ENCODE data around the gene RPTOR. TPM values are rescaled to one million over a fixed set of nuclear protein-coding genes. Genes with fewer than 3 reads are reported as not detected.

Gene RPTOR
- total RNA-seq, 1 experiment from 2014 or later = 30.6 TPM

DNA sequence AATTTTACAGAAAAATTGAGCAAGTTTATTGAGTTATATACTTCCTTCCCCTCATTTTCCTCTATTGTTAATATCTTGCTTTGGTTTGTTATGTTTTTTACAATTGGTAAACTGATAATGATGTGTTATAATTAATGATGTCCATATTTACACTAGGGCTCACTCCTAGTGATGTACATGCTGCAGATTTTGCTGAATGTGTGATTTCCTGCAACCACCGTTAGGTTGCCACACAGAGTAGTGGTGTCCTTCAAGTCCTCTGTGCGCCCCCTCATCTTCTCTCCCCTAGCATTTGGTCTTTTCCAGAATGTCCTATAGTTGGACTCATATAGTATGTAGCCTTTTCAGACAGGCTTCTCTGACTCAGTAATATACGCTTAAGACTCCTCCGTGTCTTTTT is 167.5 kb downstream of the RPTOR start:
- Histone ChIP-seq H3K4me2 (ENCODE audit: low read depth, low read length, poor library complexity, severe bottlenecking) (no peak overlapping the region), H3K79me2 (ENCODE audit: low read length) (peaks cover 93% of the 10 kb centered on the region), H3K27me3 (ENCODE audit: low read length) (no peaks in the 10 kb centered on the region), H3K9ac (ENCODE audit: low read length) (no peak overlapping the region), H3K9me2 (replicated peaks; ENCODE audit: insufficient read depth, low read length) (no peaks in the 10 kb centered on the region), H3K4me3 (ENCODE audit: low read length) (no peak overlapping the region), H3K27ac (ENCODE audit: low read length) (no peak overlapping the region), H3K4me1 (ENCODE audit: low read length) (no peaks in the 10 kb centered on the region), H3K9me3 (ENCODE audit: low read length) (no peaks in the 10 kb centered on the region), H3K36me3 (ENCODE audit: insufficient read depth, low read length) (no peaks in the 10 kb centered on the region), H2AFZ (ENCODE audit: low read length) (no peak overlapping the region), H4K20me1 (ENCODE audit: insufficient read depth, low read depth, low read length) (no peaks in the 10 kb centered on the region)
- DNase-seq = no peak

DNA sequence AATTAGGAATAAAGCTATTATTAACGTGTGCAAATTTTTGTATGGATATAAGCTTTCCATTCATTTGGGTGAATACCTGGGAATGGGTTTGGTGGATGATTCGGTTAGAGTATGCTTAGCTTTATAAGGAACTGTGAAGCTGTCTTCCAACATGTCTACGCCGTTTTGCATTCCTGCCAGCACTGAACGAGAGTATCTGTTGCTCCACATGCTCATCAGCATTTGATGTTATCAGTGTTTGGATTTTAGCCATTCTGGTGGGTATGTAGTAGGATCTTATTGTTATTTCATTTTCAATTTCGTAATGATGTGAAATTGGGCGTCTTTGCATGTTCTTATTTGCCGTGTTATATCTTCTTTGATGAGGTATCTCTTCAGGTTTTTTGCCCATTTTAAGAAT is 168.0 kb downstream of the RPTOR start:
- Histone ChIP-seq H3K4me3 (ENCODE audit: low read length) (no peak overlapping the region), H3K27ac (ENCODE audit: low read length) (no peak overlapping the region)

DNA sequence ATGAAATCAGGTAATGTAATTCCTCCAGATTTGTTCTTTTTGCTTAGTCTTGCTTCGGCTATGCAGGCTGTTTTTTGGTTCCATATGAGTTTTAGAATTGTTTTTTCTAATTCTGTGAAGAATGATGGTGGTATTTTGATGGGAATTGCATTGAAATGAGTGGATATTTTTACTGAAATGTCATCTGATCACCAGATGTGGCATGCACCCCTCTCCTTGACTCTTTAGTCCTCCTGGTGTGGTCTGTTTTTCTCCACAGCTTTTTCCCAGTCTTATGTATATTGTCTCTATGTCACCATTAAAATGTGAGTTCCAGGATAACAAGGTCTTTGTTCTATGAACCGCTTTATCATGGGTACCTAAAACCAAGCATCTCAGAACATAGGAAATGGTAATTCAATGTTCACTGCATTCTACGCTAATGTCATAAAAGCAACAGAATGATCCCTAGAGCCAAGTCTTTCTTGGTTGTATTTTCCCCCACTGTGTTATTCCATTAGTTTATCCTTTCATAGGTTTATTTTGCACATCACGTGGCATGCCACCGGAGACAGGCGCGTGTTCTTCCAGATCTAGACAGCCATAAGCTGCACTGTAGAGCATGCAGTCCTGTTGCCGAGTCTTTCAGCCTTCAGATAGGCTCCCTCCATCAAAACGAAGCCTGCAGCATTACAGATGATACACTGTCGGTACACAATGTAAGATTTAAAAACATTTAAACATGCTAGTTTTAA is 172.5 kb downstream of the RPTOR start:
- Histone ChIP-seq H3K27ac (ENCODE audit: low read length) (no peak overlapping the region), H3K4me2 (ENCODE audit: low read depth, low read length, poor library complexity, severe bottlenecking) (no peak overlapping the region), H3K9me3 (ENCODE audit: low read length) (no peaks in the 10 kb centered on the region), H4K20me1 (ENCODE audit: insufficient read depth, low read depth, low read length) (no peaks in the 10 kb centered on the region), H2AFZ (ENCODE audit: low read length) (no peak overlapping the region), H3K9ac (ENCODE audit: low read length) (no peak overlapping the region), H3K27me3 (ENCODE audit: low read length) (no peaks in the 10 kb centered on the region), H3K9me2 (replicated peaks; ENCODE audit: insufficient read depth, low read length) (no peaks in the 10 kb centered on the region), H3K4me1 (ENCODE audit: low read length) (no peaks in the 10 kb centered on the region), H3K36me3 (ENCODE audit: insufficient read depth, low read length) (no peaks in the 10 kb centered on the region), H3K4me3 (ENCODE audit: low read length) (no peak overlapping the region), H3K79me2 (ENCODE audit: low read length) (peaks cover 94% of the 10 kb centered on the region)
- DNase-seq = no peak

More for the DNA sequence above, 168.0 kb downstream of the RPTOR start:
- no peak overlapping the region for H3K9ac ChIP-seq (ENCODE audit: low read length)
- H3K9me3 ChIP-seq (ENCODE audit: low read length) = no peaks in the 10 kb centered on the region
- H3K9me2 ChIP-seq (replicated peaks; ENCODE audit: insufficient read depth, low read length) = no peaks in the 10 kb centered on the region
- no peaks in the 10 kb centered on the region for H4K20me1 ChIP-seq (ENCODE audit: insufficient read depth, low read depth, low read length)
- H3K79me2 ChIP-seq (ENCODE audit: low read length) = peaks cover 93% of the 10 kb centered on the region
- no peak for DNase-seq
- no peaks in the 10 kb centered on the region for H3K4me1 ChIP-seq (ENCODE audit: low read length)
- H3K4me2 ChIP-seq (ENCODE audit: low read depth, low read length, poor library complexity, severe bottlenecking) = no peak overlapping the region
- H3K36me3 ChIP-seq (ENCODE audit: insufficient read depth, low read length) = no peaks in the 10 kb centered on the region
- H2AFZ ChIP-seq (ENCODE audit: low read length) = no peak overlapping the region
- no peaks in the 10 kb centered on the region for H3K27me3 ChIP-seq (ENCODE audit: low read length)

DNA sequence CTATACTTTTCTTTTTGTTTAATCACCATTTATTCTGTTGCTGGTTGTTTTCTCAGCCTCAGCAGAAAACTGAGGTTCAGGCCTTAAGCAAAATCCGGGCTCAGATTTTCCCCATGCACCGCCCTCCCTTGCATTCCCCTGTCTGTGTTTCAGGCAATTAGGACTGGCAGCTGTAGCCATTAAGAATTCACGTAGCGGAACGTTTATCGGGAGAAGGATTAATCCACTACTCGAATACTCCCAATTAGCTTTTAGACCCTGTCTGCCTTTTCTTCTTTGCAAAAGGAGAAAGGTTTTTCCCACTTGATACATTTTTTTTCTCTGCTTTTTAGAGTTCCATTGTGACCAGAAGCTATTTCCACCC is 173.1 kb downstream of the RPTOR start:
- Histone ChIP-seq H3K27me3 (ENCODE audit: low read length) (no peaks in the 10 kb centered on the region), H3K4me3 (ENCODE audit: low read length) (no peak overlapping the region), H3K9ac (ENCODE audit: low read length) (no peak overlapping the region), H3K4me2 (ENCODE audit: low read depth, low read length, poor library complexity, severe bottlenecking) (no peak overlapping the region), H3K9me2 (replicated peaks; ENCODE audit: insufficient read depth, low read length) (no peaks in the 10 kb centered on the region), H3K4me1 (ENCODE audit: low read length) (no peaks in the 10 kb centered on the region), H3K9me3 (ENCODE audit: low read length) (no peaks in the 10 kb centered on the region), H2AFZ (ENCODE audit: low read length) (no peak overlapping the region), H3K79me2 (ENCODE audit: low read length) (peaks cover 94% of the 10 kb centered on the region), H4K20me1 (ENCODE audit: insufficient read depth, low read depth, low read length) (no peaks in the 10 kb centered on the region), H3K36me3 (ENCODE audit: insufficient read depth, low read length) (no peaks in the 10 kb centered on the region), H3K27ac (ENCODE audit: low read length) (no peak overlapping the region)
- no peak for DNase-seq

DNA sequence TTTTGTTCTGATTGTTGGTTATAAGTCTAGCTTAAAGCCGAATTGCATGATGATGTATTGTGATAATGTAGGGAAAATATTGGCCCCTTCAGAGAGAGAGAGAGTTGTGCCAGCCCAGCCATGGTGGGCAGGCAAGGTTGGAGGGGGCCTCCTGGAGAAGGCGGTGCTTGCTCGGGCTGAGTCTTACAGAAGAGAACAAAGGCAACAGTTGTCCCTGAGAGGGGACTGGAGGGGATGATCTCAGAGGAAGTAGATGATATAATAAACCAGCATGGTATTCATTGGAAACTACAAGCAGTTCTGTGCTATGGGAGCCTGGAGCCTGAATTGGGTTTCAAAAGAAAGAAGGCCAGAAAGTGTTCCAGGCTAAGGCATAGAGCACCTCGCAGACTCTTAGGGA is 173.8 kb downstream of the RPTOR start:
- Histone ChIP-seq H3K9me3 (ENCODE audit: low read length) (no peaks in the 10 kb centered on the region), H4K20me1 (ENCODE audit: insufficient read depth, low read depth, low read length) (no peaks in the 10 kb centered on the region), H3K9me2 (replicated peaks; ENCODE audit: insufficient read depth, low read length) (no peaks in the 10 kb centered on the region), H3K27me3 (ENCODE audit: low read length) (no peaks in the 10 kb centered on the region), H3K79me2 (ENCODE audit: low read length) (peaks cover 94% of the 10 kb centered on the region), H3K4me3 (ENCODE audit: low read length) (no peak overlapping the region), H3K36me3 (ENCODE audit: insufficient read depth, low read length) (no peaks in the 10 kb centered on the region), H3K4me2 (ENCODE audit: low read depth, low read length, poor library complexity, severe bottlenecking) (no peak overlapping the region), H2AFZ (ENCODE audit: low read length) (no peak overlapping the region), H3K27ac (ENCODE audit: low read length) (no peak overlapping the region), H3K4me1 (ENCODE audit: low read length) (peaks cover under 1% of the 10 kb centered on the region), H3K9ac (ENCODE audit: low read length) (no peak overlapping the region)
- DNase-seq = no peak

DNA sequence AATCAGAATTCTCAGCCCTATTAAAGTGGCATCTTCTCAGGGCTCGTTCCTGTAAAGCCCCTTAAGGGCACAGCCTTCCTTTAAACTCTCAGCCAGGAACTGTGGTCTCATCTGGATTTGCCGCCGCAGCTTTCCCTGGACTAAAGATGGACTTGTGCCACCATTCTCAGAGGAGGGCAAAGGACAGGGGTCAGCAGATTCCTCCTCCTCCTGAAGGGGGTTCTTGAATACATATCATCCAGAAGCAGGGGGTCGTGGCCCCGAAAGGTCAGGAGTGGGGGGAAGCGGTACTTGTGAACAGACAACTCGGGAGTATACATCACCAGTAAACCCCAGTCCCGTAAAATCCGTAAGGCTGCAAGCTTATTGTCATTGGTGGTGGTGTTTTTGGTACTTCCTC is 174.8 kb downstream of the RPTOR start:
- Histone ChIP-seq H3K79me2 (ENCODE audit: low read length) (peaks cover 96% of the 10 kb centered on the region), H3K4me1 (ENCODE audit: low read length) (peaks cover 11% of the 10 kb centered on the region), H2AFZ (ENCODE audit: low read length) (no peak overlapping the region), H3K9me3 (ENCODE audit: low read length) (no peaks in the 10 kb centered on the region), H4K20me1 (ENCODE audit: insufficient read depth, low read depth, low read length) (no peaks in the 10 kb centered on the region), H3K9me2 (replicated peaks; ENCODE audit: insufficient read depth, low read length) (no peaks in the 10 kb centered on the region), H3K4me3 (ENCODE audit: low read length) (no peak overlapping the region), H3K4me2 (ENCODE audit: low read depth, low read length, poor library complexity, severe bottlenecking) (no peak overlapping the region), H3K9ac (ENCODE audit: low read length) (no peak overlapping the region), H3K27me3 (ENCODE audit: low read length) (no peaks in the 10 kb centered on the region), H3K27ac (ENCODE audit: low read length) (no peak overlapping the region), H3K36me3 (ENCODE audit: insufficient read depth, low read length) (no peaks in the 10 kb centered on the region)
- no peak for DNase-seq

DNA sequence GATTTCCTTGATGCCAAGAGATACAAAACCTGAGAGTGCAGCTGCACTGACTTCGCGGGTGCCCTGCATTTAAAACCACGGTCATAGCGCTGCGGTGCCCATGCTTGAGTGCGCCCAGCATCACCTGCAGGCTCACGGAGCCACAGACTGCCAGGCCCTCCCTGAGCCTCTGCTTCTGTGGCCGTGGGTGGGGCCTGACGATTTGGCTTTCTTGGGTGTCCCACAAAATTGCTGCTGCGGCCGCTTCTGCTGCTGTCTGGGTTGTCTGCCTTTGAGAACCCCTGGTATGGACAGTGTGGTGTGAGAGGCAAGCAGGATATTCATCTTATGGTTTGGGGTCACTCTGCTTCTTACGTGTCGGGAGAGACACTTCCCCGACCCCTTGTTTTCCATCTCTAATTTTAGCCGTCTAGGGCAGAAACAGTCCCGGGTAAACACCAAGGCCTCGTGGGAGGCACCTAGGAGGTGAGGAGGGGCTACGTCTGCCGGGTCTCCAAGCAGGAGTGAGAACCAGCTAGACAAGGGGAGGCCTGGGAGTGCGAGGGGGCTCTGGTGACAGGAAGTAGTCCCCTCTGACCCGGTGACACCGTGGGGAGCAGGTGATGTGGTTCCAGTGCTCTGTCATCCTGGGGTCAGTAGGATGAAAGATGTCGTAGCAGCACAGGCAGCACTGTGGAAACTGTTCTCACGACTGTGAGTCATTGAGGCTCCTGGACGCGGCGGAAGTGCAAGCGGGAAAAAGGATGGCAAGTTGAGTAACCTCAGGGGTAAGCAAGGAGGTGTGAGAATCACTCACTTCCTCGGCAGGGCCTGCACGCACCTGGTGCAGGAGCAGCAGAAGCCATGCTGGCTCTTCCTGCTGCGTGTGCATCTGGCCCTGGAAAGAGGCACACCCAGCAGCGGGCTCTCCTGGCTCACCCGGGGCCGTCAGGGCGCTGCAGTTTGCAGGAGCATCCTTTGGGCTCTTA is 176.3 kb downstream of the RPTOR start:
- peaks cover 18% of the 10 kb centered on the region for H3K4me1 ChIP-seq (ENCODE audit: low read length)
- no peak overlapping the region for H3K4me3 ChIP-seq (ENCODE audit: low read length)
- H3K4me2 ChIP-seq (ENCODE audit: low read depth, low read length, poor library complexity, severe bottlenecking) = no peak overlapping the region
- no peak for DNase-seq
- H3K9me3 ChIP-seq (ENCODE audit: low read length) = no peaks in the 10 kb centered on the region
- H3K27me3 ChIP-seq (ENCODE audit: low read length) = no peaks in the 10 kb centered on the region
- H3K9ac ChIP-seq (ENCODE audit: low read length) = no peak overlapping the region
- H3K36me3 ChIP-seq (ENCODE audit: insufficient read depth, low read length) = no peaks in the 10 kb centered on the region
- H2AFZ ChIP-seq (ENCODE audit: low read length) = no peak overlapping the region
- H3K79me2 ChIP-seq (ENCODE audit: low read length) = peaks cover 98% of the 10 kb centered on the region
- no peaks in the 10 kb centered on the region for H3K9me2 ChIP-seq (replicated peaks; ENCODE audit: insufficient read depth, low read length)
- no peaks in the 10 kb centered on the region for H4K20me1 ChIP-seq (ENCODE audit: insufficient read depth, low read depth, low read length)
- no peak overlapping the region for H3K27ac ChIP-seq (ENCODE audit: low read length)

DNA sequence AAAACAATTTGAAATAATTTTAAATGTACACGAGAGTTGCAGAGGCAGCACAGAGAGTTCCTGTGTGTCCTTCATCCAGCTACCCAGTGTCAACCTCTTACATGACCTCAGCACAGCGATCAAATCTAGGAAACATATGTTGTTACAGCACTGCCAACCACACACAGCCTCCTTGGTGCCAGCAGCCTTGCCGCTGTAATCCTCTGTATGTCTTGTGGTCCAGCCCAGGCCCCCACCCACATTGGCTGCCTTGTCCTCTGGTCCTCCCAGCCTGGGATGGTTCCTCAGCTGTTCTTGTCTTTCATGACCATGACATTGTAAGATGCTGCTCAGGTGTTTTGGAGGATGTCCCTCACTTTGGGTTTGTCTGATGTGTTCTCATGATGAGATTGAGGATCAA is 178.0 kb downstream of the RPTOR start:
- DNase-seq = no peak
- no peaks in the 10 kb centered on the region for H3K9me3 ChIP-seq (ENCODE audit: low read length)
- H4K20me1 ChIP-seq (ENCODE audit: insufficient read depth, low read depth, low read length) = no peaks in the 10 kb centered on the region
- peaks cover 34% of the 10 kb centered on the region for H3K4me1 ChIP-seq (ENCODE audit: low read length)
- H3K9me2 ChIP-seq (replicated peaks; ENCODE audit: insufficient read depth, low read length) = no peaks in the 10 kb centered on the region
- no peak overlapping the region for H2AFZ ChIP-seq (ENCODE audit: low read length)
- no peak overlapping the region for H3K4me2 ChIP-seq (ENCODE audit: low read depth, low read length, poor library complexity, severe bottlenecking)
- no peak overlapping the region for H3K27ac ChIP-seq (ENCODE audit: low read length)
- H3K36me3 ChIP-seq (ENCODE audit: insufficient read depth, low read length) = no peaks in the 10 kb centered on the region
- no peak overlapping the region for H3K9ac ChIP-seq (ENCODE audit: low read length)
- peaks cover 98% of the 10 kb centered on the region for H3K79me2 ChIP-seq (ENCODE audit: low read length)
- H3K4me3 ChIP-seq (ENCODE audit: low read length) = no peak overlapping the region
- no peaks in the 10 kb centered on the region for H3K27me3 ChIP-seq (ENCODE audit: low read length)

Measured in Karpas-422 (cell line).